Stomach (tissue), 9 donors: ENCODE measurements around the gene VEPH1. TPM values are rescaled to one million over a fixed set of nuclear protein-coding genes. Genes with fewer than 3 reads are reported as not detected.
"Not testable (repeated sequence)": the region's sequence is repeated elsewhere in the genome, so short reads cannot be mapped to it uniquely, and the experiment has no call there.

ENCODE experiments used
- DNase-seq, 2 donors: peaks; one replicate each; pipeline versions ENCODE4 v3.0.0 to v3.0.0-alpha.2; 2013 to 2019
- H3K27ac ChIP-seq, 5 donors: fragments of 200-600 bp in 4 of 5; sonication (generic) in 4 of 5; one replicate each; pipeline ENCODE4 v1.5.1; 2013 to 2019; ENCODE audit warnings: mild to moderate bottlenecking in 1 of 5, moderate library complexity in 1 of 5
- H3K27me3 ChIP-seq, 3 donors: fragments of 200-600 bp; sonication (generic); one replicate each; pipeline ENCODE4 v1.5.1; 2017 to 2019; ENCODE audit warnings: mixed run types in 1 of 3
- H3K36me3 ChIP-seq, 4 donors: fragments of 200-600 bp; sonication (generic); 1 replicate in 3 of 4; 2 replicates in 1 of 4; pipeline ENCODE4 v1.5.1; 2016 to 2019
- H3K4me1 ChIP-seq, 4 donors: fragments of 200-600 bp; sonication (generic); one replicate each; pipeline ENCODE4 v1.5.1; 2016 to 2019
- H3K4me3 ChIP-seq, 4 donors: fragments of 200-600 bp; sonication (generic) in 3 of 4; one replicate each; pipeline ENCODE4 v1.5.1; 2016 to 2019; ENCODE audit warnings: mild to moderate bottlenecking in 1 of 4
- H3K9me3 ChIP-seq, 4 donors: fragments of 200-600 bp; sonication (generic); one replicate each; pipeline ENCODE4 v1.5.1; 2016 to 2019
- EP300 ChIP-seq: sonication (generic); formaldehyde crosslinking; IDR thresholded peaks from one replicate; pipeline ENCODE4 v1.6.1; 2017; ENCODE audit warnings: antibody characterized with exemption
- POLR2A ChIP-seq, 4 donors: fragments of 450-650 bp; IDR thresholded peaks; one replicate each; pipeline ENCODE4 v1.6.1; 2016; ENCODE audit warnings: antibody characterized with exemption in 4 of 4, control low read depth in 2 of 4, mild to moderate bottlenecking in 1 of 4, moderate library complexity in 1 of 4
- POLR2AphosphoS5 ChIP-seq, 3 donors: sonication (generic); formaldehyde crosslinking; IDR thresholded peaks; one replicate each; pipeline ENCODE4 v1.6.1; 2016; ENCODE audit warnings: antibody characterized with exemption in 3 of 3
- WGBS, 5 donors: extraction: QIAGEN DNeasy Blood & Tissue Kit in 3 of 5; methylation state at CpG; one replicate each; pipeline versions ENCODE4 v1.1.5 to v1.1.7; 2013 to 2018; 5-methylcytosine and 5-hydroxymethylcytosine counted together
- intact Hi-C: fragments of 100-400 bp; cut with DNase I; formaldehyde crosslinking; loops from one replicate; pipeline ENCODE4 v1.15.1; 2023; ENCODE audit warnings: low total_unique reads
- polyA plus RNA-seq, 3 donors: library from polyadenylated mRNA; stranded (reverse); fragments of 200-250 nt; gene quantifications; one replicate each; pipeline ENCODE4 v1.2.3, GENCODE V29; 2013
- total RNA-seq, 5 donors: library from RNA; depleted of rRNA; stranded (reverse); fragments of >200 nt; gene quantifications; one replicate each; pipeline versions ENCODE4 v1.1.0 to v1.2.3, GENCODE V29; 2014 to 2016
- TF ChIP-seq, protein P1 (sequence below), 7 experiments: fragments of 450-650 bp in 4 of 7; fragments of 200-600 bp in 3 of 7; sonication (generic) in 3 of 7; IDR thresholded peaks; one replicate each; pipeline ENCODE4 v1.5.1; 2016 to 2019; ENCODE audit warnings: antibody characterized with exemption in 7 of 7, control low read depth in 2 of 7, mild to moderate bottlenecking in 1 of 7
- donor health status: healthy with polysubstance abuse.
- donor health status: Bipolar disorder and iron deficiency.
- donor health status: healthy.

The VEPH1 gene
- total and polyA plus RNA-seq, 8 donors = 0.58 to 9.4 (median 1.5) TPM; not detected in 1

- H3K36me3 ChIP-seq = no peaks in the 10 kb centered on the region
- 82 to 93% (median 86%) methylated on average over 2 of the region's 2 CpGs for whole genome bisulfite sequencing, 5 donors
- DNase-seq = no peak
- intact Hi-C loops = no loop called here
- no peak overlapping the region for H3K27ac ChIP-seq
- H3K9me3 ChIP-seq = no peaks in the 10 kb centered on the region
- TF ChIP-seq POLR2A (IDR thresholded peaks at IDR 0.05) (no peak), EP300 (no peak), POLR2AphosphoS5 (IDR thresholded peaks at IDR 0.05) (no peak)
- TF ChIP-seq, protein P1, sequence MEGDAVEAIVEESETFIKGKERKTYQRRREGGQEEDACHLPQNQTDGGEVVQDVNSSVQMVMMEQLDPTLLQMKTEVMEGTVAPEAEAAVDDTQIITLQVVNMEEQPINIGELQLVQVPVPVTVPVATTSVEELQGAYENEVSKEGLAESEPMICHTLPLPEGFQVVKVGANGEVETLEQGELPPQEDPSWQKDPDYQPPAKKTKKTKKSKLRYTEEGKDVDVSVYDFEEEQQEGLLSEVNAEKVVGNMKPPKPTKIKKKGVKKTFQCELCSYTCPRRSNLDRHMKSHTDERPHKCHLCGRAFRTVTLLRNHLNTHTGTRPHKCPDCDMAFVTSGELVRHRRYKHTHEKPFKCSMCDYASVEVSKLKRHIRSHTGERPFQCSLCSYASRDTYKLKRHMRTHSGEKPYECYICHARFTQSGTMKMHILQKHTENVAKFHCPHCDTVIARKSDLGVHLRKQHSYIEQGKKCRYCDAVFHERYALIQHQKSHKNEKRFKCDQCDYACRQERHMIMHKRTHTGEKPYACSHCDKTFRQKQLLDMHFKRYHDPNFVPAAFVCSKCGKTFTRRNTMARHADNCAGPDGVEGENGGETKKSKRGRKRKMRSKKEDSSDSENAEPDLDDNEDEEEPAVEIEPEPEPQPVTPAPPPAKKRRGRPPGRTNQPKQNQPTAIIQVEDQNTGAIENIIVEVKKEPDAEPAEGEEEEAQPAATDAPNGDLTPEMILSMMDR (IDR thresholded peaks at IDR 0.05) = no peak
- no peaks in the 10 kb centered on the region for H3K27me3 ChIP-seq
- H3K4me3 ChIP-seq = no peak overlapping the region
- no peaks in the 10 kb centered on the region for H3K4me1 ChIP-seq
Observed at GRCh38 chr3:157329551-157329950, 173.7 kb downstream of the VEPH1 start.

- H3K27me3 ChIP-seq = no peaks in the 10 kb centered on the region
- no peak overlapping the region for H3K27ac ChIP-seq
- H3K4me3 ChIP-seq = no peak overlapping the region
- no peak for DNase-seq
- H3K36me3 ChIP-seq = no peaks in the 10 kb centered on the region
- H3K9me3 ChIP-seq = no peaks in the 10 kb centered on the region
- TF ChIP-seq POLR2AphosphoS5 (IDR thresholded peaks at IDR 0.05) (no peak), EP300 (no peak), POLR2A (IDR thresholded peaks at IDR 0.05) (no peak)
- TF ChIP-seq, protein P1 (IDR thresholded peaks at IDR 0.05) = no peak
- H3K4me1 ChIP-seq = no peaks in the 10 kb centered on the region
- WGBS, 5 donors = 82 to 94% (median 86%) methylated on average over 3 of the region's 3 CpGs
- intact Hi-C loops = no loop called here
Observed at GRCh38 chr3:157327837-157328236, 175.4 kb downstream of the VEPH1 start.

DNA sequence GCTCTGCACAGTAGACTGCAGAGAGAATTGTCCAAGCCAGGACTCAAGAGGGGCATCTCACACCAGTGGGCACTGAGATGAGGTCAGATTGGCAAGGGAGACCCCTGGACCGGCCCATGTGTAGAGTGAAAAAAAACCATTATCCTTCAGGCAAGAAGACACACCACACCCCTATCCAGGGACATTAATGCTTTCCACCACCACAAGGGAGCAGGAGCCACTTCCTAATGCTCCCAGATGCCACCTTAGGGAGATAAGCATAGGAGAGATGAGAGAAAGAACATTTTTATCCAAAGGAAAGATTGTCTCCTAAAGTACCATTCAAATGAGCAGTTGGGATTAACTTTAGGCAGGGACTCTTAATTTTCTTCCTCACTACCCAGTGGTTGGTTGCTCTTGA is 176.2 kb downstream of the VEPH1 start:
- H3K27me3 ChIP-seq = no peaks in the 10 kb centered on the region
- no peak overlapping the region for H3K4me3 ChIP-seq
- TF ChIP-seq POLR2A (IDR thresholded peaks at IDR 0.05) (no peak), POLR2AphosphoS5 (IDR thresholded peaks at IDR 0.05) (no peak), EP300 (no peak)
- TF ChIP-seq, protein P1 (IDR thresholded peaks at IDR 0.05) = no peak
- H3K36me3 ChIP-seq = no peaks in the 10 kb centered on the region
- 64 to 95% (median 93%) methylated on average over 1 of the region's 1 CpG for WGBS, 5 donors
- DNase-seq = no peak
- no peaks in the 10 kb centered on the region for H3K9me3 ChIP-seq
- intact Hi-C loops = no loop called here
- no peaks in the 10 kb centered on the region for H3K4me1 ChIP-seq
- H3K27ac ChIP-seq = no peak overlapping the region

DNA sequence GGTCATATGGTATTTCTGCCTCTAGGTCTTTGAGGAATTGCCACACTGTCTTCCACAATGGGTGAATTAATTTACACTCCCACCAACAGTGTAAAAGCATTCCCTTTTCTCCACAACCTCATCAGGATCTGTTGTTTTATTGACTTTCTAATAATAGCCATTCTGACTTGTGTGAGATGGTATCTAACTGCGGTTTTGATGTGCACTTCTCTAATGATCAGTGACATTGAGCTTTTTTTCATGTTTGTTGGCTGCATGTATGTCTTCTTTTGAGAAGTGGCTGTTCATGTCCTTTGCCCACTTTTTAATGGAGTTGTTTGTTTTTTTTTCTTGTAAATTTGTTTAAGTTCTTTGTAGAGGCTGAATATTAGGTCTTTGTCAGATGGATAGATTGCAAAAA is 178.3 kb downstream of the VEPH1 start:
- H3K27me3 ChIP-seq, intact Hi-C loops: not testable (repeated sequence)
- 89 to 98% (median 92%) methylated on average over 1 of the region's 1 CpG for WGBS, 5 donors

DNA sequence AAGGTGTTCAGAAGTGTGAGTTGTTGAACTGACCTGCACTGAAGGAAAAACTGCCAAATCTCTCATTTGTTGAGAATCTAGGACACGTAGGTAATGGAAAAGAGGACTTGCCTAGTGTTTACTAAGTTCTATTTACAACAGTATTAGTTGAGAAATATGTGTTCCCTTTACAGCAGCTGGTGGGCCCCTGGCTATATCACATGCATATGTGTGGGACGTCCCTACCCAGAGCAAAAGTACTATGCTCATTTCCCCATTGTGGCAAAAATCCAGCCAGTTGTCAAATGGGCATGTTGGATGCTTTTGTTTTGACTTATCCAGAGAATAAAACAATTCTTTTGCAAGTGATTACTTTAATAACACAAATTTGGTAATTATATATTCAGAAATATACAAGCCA is 179.9 kb downstream of the VEPH1 start:
- WGBS, 5 donors = 66 to 76% (median 68%) methylated on average over 2 of the region's 2 CpGs

More for the DNA sequence above, 178.3 kb downstream of the VEPH1 start:
- not testable (repeated sequence) for DNase-seq, H3K4me3 ChIP-seq, H3K27ac ChIP-seq, H3K36me3 ChIP-seq, H3K9me3 ChIP-seq, H3K4me1 ChIP-seq

More for the DNA sequence above, 179.9 kb downstream of the VEPH1 start:
- Histone ChIP-seq H3K9me3 (no peaks in the 10 kb centered on the region), H3K36me3 (no peaks in the 10 kb centered on the region), H3K4me3 (no peak overlapping the region), H3K27ac (no peak overlapping the region), H3K27me3 (no peaks in the 10 kb centered on the region), H3K4me1 (no peaks in the 10 kb centered on the region)
- intact Hi-C loops = no loop called here
- TF ChIP-seq, protein P1 (IDR thresholded peaks at IDR 0.05) = no peak
- TF ChIP-seq EP300 = no peak
- TF ChIP-seq POLR2AphosphoS5 (IDR thresholded peaks at IDR 0.05) = no peak
- no peak for TF ChIP-seq POLR2A (IDR thresholded peaks at IDR 0.05)
- DNase-seq = no peak
